Left ventricle myocardium inferior (tissue), 1 donor: ENCODE measurements around the gene CRTC1. TPM values are rescaled to one million over a fixed set of nuclear protein-coding genes. Genes with fewer than 3 reads are reported as not detected.

Experiments used
- DNase-seq: peaks from one replicate; pipeline ENCODE4 v3.0.0-alpha.2; 2020
- H3K27ac ChIP-seq: fragments of 200-600 bp; replicated peaks from 2 replicates; pipeline ENCODE4 v1.8.0; 2021
- H3K27me3 ChIP-seq: fragments of 200-600 bp; 2 replicates; pipeline ENCODE4 v1.8.0; 2021; ENCODE audit warnings: low read depth
- H3K36me3 ChIP-seq: fragments of 200-600 bp; 2 replicates; pipeline ENCODE4 v1.8.0; 2021
- H3K4me1 ChIP-seq: fragments of 200-600 bp; 2 replicates; pipeline ENCODE4 v1.8.0; 2021
- H3K4me3 ChIP-seq: fragments of 200-600 bp; 2 replicates; pipeline ENCODE4 v1.8.0; 2021; ENCODE audit warnings: mild to moderate bottlenecking, moderate library complexity
- H3K9me3 ChIP-seq: fragments of 200-600 bp; replicated peaks from 2 replicates; pipeline ENCODE4 v1.8.0; 2021
- intact Hi-C: fragments of 100-400 bp; cut with micrococcal nuclease; formaldehyde crosslinking; loops from one replicate; pipeline ENCODE4 v1.11.0; 2022
- total RNA-seq: library from RNA; stranded (reverse); fragmentation: NEBNext Ultra II Directional; extraction: Animal tissue kit (Norgen Biotek cat#: 25700); gene quantifications from one replicate; pipeline ENCODE4 v1.2.1, GENCODE V29; 2021
- TF ChIP-seq, protein P1 (sequence below): fragments of 200-600 bp; IDR thresholded peaks from 2 replicates; pipeline ENCODE4 v1.8.0; 2021; ENCODE audit warnings: antibody characterized with exemption, mild to moderate bottlenecking, borderline replicate concordance
- donor health status: DM: no; HTN: yes; CAD: no; lungs with severe emphysema.

Gene CRTC1
- total RNA-seq, 1 donor from 2014 or later, result 9.7 TPM

DNA sequence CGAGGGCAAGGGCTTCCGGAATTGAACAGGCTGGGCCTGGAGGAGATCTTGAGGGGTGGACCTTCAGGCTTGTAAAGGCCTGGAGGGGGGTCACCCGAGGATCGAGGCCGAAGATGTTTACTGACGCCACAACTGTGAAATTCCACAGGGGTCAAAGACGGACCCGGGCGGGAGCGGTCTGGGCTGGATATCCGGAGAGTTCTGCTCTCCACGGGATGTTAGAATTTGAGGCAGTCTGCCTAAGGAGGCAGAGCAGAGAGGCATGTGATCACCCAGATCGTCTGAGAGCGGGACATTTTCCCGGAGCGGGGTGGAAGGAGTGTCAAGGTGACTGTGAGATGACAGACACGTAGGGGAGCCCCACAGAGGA is 33.5 kb upstream of the CRTC1 start:
- peaks cover 55% of the 10 kb centered on the region for H3K4me1 ChIP-seq
- peak overlapping the region; percentile 52 for H3K4me3 ChIP-seq
- no peaks in the 10 kb centered on the region for H3K9me3 ChIP-seq
- TF ChIP-seq, protein P1, sequence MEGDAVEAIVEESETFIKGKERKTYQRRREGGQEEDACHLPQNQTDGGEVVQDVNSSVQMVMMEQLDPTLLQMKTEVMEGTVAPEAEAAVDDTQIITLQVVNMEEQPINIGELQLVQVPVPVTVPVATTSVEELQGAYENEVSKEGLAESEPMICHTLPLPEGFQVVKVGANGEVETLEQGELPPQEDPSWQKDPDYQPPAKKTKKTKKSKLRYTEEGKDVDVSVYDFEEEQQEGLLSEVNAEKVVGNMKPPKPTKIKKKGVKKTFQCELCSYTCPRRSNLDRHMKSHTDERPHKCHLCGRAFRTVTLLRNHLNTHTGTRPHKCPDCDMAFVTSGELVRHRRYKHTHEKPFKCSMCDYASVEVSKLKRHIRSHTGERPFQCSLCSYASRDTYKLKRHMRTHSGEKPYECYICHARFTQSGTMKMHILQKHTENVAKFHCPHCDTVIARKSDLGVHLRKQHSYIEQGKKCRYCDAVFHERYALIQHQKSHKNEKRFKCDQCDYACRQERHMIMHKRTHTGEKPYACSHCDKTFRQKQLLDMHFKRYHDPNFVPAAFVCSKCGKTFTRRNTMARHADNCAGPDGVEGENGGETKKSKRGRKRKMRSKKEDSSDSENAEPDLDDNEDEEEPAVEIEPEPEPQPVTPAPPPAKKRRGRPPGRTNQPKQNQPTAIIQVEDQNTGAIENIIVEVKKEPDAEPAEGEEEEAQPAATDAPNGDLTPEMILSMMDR, result no peak
- intact Hi-C loops, result no loop called here
- peak; percentile 58 for DNase-seq
- no peaks in the 10 kb centered on the region for H3K27me3 ChIP-seq
- H3K27ac ChIP-seq, result peak overlapping the region; percentile 92
- no peaks in the 10 kb centered on the region for H3K36me3 ChIP-seq

DNA sequence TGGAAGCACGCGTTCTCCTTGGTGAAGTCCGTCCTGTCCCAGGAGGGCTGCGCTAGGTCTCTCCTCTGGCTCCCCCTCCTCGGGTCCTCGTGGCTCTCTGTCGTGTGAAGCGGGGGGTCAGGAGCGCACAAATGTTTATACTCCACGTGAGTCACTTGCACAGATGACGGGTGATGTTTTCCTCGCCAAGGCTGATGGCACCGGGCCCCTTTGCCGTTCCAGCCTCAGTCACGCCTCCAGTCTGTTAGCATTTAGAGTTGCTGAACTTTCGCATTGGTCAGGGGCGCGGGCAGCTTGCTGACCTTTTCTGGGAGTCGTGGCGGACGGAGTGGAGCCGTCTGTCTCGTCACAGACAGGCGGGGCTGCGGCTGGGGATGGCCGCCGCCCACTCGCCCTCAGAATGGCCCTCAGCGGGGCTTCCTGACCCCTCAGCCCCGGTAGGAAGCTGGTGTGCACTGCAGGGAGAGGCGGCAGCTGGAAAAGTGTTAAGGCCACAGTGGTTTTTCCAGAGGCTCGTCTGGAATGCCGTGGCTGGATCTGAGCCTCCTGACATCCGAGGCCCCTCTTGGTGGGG is 32.9 kb upstream of the CRTC1 start:
- TF ChIP-seq, protein P1, result no peak
- intact Hi-C loops, result no loop called here
- no peaks in the 10 kb centered on the region for H3K36me3 ChIP-seq
- peak overlapping the region; percentile 52 for H3K4me3 ChIP-seq
- DNase-seq, result peak; percentile 82
- H3K4me1 ChIP-seq, result peaks cover 50% of the 10 kb centered on the region
- no peaks in the 10 kb centered on the region for H3K9me3 ChIP-seq
- H3K27me3 ChIP-seq, result no peaks in the 10 kb centered on the region
- H3K27ac ChIP-seq, result peak overlapping the region; percentile 92

DNA sequence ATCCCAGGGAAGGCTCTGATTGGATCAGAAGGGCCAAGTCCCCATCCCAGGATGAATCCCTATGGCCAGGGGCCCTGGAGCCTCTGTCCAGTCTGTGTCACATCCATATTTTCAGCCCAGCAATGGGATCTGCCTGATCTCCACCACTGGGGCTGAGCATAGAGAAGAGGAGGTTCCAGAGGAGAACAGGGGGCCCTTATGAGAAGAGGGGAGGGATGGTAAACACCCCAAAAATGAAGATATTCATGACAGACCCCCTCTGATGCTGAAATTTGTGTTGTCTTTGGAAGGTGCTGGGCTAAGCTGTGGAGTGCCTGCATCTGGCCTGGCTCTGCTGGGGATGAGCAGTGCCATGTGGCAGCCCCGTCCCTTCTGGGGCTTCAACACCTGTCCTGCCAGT is 32.2 kb upstream of the CRTC1 start:
- DNase-seq, result no peak
- H3K36me3 ChIP-seq, result no peaks in the 10 kb centered on the region
- TF ChIP-seq, protein P1, result no peak
- H3K27me3 ChIP-seq, result no peaks in the 10 kb centered on the region
- H3K4me3 ChIP-seq, result peak overlapping the region; percentile 52
- intact Hi-C loops, result no loop called here
- H3K9me3 ChIP-seq, result no peaks in the 10 kb centered on the region
- H3K27ac ChIP-seq, result peak overlapping the region; percentile 92
- H3K4me1 ChIP-seq, result peaks cover 51% of the 10 kb centered on the region

DNA sequence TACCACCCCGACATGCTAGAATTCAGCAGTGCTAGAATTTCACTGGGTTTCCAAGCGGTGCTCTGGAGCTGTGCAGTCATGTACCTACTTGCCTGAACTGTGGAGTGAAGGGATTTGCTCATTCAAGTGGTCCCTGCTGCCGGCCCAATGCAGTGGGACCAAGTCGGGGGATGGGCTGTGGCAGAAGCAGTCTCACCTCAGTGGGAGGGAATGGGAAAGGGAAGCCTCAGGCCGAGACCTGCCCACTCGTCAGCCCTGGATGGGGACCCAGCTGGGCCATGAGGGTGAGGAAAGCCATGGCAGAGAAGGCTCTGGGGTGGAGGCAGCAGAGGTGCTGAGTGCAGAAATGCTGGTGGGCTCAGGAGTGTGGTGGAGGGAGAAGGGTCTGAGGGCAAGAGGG is 31.7 kb upstream of the CRTC1 start:
- no peak for DNase-seq
- TF ChIP-seq, protein P1, result no peak
- Histone ChIP-seq H3K9me3 (no peaks in the 10 kb centered on the region), H3K27me3 (no peaks in the 10 kb centered on the region), H3K36me3 (no peaks in the 10 kb centered on the region), H3K4me1 (peaks cover 56% of the 10 kb centered on the region), H3K4me3 (no peak overlapping the region), H3K27ac (peak overlapping the region; percentile 92)
- intact Hi-C loops, result no loop called here

DNA sequence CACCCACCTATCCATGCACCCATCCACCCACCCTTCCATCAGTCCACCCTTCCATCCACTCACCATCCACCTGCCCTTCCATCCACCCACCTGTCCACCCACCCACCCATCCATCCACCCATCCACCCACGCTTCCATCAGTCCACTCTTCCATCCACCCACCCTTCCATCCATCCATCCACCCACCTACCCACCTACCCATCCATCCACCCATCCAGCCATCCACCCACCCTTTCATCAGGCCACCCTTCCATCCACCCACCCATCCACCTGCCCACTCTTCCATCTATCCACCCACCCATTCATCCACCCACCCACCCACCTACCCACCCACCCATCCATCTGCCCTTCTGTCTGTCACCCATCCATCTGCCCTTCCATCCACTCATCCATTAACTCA is 29.6 kb upstream of the CRTC1 start:
- Histone ChIP-seq H3K4me3 (no peak overlapping the region), H3K27me3 (no peaks in the 10 kb centered on the region), H3K36me3 (no peaks in the 10 kb centered on the region), H3K4me1 (peaks cover 63% of the 10 kb centered on the region), H3K9me3 (no peaks in the 10 kb centered on the region), H3K27ac (no peak overlapping the region)
- intact Hi-C loops, result no loop called here
- TF ChIP-seq, protein P1, result no peak
- DNase-seq, result no peak
